Upper lobe of right lung (tissue), 1 donor: Measurements from ENCODE around the gene RGS19. TPM values are rescaled to one million over a fixed set of nuclear protein-coding genes. Genes with fewer than 3 reads are reported as not detected.

Experiments used
- ATAC-seq: fragments of 200-7000 bp; cut with Tn5 transposase; one replicate; pipeline ENCODE4 v1.9.1; 2020; ENCODE audit warnings: mild to moderate bottlenecking, moderate library complexity
- DNase-seq: peaks from one replicate; pipeline ENCODE4 v3.0.0-alpha.2; 2020
- H3K27ac ChIP-seq: fragments of 200-600 bp; one replicate; pipeline ENCODE4 v1.8.0; 2022
- H3K27me3 ChIP-seq: fragments of 200-600 bp; one replicate; pipeline ENCODE4 v1.8.0; 2022; ENCODE audit warnings: mild to moderate bottlenecking
- H3K36me3 ChIP-seq: fragments of 200-600 bp; one replicate; pipeline ENCODE4 v1.8.0; 2022
- H3K4me1 ChIP-seq: fragments of 200-600 bp; one replicate; pipeline ENCODE4 v1.8.0; 2022
- H3K4me3 ChIP-seq: fragments of 200-600 bp; one replicate; pipeline ENCODE4 v1.8.0; 2022; ENCODE audit warnings: mild to moderate bottlenecking
- H3K9me3 ChIP-seq: fragments of 200-600 bp; one replicate; pipeline ENCODE4 v1.8.0; 2022
- intact Hi-C: fragments of 100-400 bp; cut with DNase I; formaldehyde crosslinking; loops from one replicate; pipeline ENCODE4 v1.11.0; 2022
- total RNA-seq: library from RNA; stranded (reverse); fragmentation: NEBNext Ultra II Directional; extraction: Animal tissue kit (Norgen Biotek cat#: 25700); gene quantifications from one replicate; pipeline ENCODE4 v1.2.1, GENCODE V29; 2021
- TF ChIP-seq, protein P1 (sequence below): fragments of 200-600 bp; IDR thresholded peaks from one replicate; pipeline ENCODE4 v1.8.0; 2022; ENCODE audit warnings: antibody characterized with exemption
- donor health status: DM: no; HTN: yes; CAD: no; lungs with severe emphysema.

The RGS19 gene
- total RNA-seq, 1 donor from 2014 or later: 40.8 TPM

DNA sequence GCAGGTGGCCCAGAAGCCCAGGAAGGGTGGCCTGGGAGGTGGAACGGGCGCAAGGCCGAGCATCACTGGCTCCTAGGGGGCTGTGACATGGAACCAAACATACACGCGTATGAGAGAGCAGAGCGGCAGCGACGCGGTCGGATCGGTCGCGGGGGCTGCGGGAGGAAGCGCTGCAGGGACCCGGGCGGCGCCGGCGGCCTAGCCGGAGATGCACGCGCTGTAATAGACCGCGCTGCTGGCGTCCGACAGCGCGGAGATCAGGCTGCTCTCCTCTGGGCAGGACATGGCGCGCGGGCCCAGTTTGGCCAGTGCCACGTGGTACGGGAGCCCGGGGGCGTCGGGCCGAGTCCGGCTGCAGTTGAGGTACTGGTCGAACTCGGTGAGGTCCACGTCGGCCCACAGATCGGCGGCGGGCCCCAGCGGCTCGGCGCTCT is 31.3 kb downstream of the RGS19 start:
- ATAC-seq (no peak), DNase-seq (no peak)
- Histone ChIP-seq H3K9me3 (no peaks in the 10 kb centered on the region), H3K4me1 (peaks cover 12% of the 10 kb centered on the region), H3K36me3 (no peaks in the 10 kb centered on the region), H3K27ac (peak overlapping the region; percentile 73), H3K27me3 (peaks cover 47% of the 10 kb centered on the region), H3K4me3 (peak overlapping the region; percentile 55)
- TF ChIP-seq, protein P1, sequence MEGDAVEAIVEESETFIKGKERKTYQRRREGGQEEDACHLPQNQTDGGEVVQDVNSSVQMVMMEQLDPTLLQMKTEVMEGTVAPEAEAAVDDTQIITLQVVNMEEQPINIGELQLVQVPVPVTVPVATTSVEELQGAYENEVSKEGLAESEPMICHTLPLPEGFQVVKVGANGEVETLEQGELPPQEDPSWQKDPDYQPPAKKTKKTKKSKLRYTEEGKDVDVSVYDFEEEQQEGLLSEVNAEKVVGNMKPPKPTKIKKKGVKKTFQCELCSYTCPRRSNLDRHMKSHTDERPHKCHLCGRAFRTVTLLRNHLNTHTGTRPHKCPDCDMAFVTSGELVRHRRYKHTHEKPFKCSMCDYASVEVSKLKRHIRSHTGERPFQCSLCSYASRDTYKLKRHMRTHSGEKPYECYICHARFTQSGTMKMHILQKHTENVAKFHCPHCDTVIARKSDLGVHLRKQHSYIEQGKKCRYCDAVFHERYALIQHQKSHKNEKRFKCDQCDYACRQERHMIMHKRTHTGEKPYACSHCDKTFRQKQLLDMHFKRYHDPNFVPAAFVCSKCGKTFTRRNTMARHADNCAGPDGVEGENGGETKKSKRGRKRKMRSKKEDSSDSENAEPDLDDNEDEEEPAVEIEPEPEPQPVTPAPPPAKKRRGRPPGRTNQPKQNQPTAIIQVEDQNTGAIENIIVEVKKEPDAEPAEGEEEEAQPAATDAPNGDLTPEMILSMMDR: no peak
- intact Hi-C loops: no loop called here

DNA sequence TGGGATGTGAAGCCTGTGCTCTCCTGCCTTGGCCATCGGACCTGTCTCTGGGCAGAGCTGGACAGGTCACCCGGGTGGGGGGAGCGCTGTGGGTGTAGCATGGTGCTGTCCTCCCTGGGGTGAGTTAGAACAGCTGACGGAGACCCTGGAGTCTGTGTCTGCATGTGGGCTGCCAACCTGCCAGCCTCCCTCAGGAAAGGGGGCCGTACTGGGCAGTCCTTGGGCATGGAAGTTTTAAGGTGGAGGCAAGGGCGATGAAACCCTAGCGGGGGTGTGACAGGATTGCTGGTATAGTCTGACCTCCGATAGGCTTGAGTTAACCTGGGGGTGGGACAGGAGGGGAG is 32.3 kb downstream of the RGS19 start:
- Histone ChIP-seq H3K4me3 (peak overlapping the region; percentile 55), H3K36me3 (no peaks in the 10 kb centered on the region), H3K4me1 (peaks cover 10% of the 10 kb centered on the region), H3K27ac (peak overlapping the region; percentile 73), H3K27me3 (peaks cover 42% of the 10 kb centered on the region), H3K9me3 (no peaks in the 10 kb centered on the region)
- intact Hi-C loops: no loop called here
- TF ChIP-seq, protein P1: no peak
- no peak for ATAC-seq
- DNase-seq: no peak

DNA sequence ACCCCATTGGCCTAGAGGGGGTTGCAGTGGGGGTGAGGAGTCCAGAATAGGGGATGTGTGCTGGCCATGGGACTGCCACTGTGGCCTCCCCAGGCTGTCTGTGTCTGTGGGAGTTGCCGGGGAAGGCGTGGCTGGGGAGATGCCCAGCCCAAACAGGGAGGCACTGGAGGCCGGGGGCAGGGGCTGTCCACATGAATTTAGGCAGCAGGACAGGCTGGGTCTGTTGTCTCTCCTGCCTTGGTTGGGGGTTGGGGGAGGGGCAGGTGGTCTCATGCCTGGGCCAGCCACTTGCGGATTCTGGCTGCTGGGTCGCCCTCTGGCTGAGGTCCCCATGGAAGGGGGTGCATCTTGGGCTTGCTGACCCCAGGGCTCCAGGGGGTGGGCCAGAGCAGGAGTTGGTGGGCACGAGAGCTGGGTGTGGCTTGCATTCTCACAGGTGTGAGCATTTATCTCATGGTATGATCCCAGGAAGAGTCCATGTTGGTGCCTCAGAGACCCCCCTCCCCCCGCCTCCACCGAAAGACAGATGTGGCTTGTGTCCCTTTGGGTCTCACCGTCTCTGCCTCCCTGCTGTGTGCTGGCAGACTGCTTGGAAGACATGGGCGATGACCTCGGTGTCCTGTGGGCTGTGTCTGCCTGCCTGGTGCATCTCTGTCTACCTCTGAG is 33.8 kb downstream of the RGS19 start:
- Histone ChIP-seq H3K27me3 (peaks cover 43% of the 10 kb centered on the region), H3K36me3 (no peaks in the 10 kb centered on the region), H3K9me3 (no peaks in the 10 kb centered on the region), H3K27ac (peak overlapping the region; percentile 65), H3K4me3 (peak overlapping the region; percentile 55), H3K4me1 (peaks cover 26% of the 10 kb centered on the region)
- intact Hi-C loops: no loop called here
- ATAC-seq: peak; percentile 2
- TF ChIP-seq, protein P1: no peak
- no peak for DNase-seq

DNA sequence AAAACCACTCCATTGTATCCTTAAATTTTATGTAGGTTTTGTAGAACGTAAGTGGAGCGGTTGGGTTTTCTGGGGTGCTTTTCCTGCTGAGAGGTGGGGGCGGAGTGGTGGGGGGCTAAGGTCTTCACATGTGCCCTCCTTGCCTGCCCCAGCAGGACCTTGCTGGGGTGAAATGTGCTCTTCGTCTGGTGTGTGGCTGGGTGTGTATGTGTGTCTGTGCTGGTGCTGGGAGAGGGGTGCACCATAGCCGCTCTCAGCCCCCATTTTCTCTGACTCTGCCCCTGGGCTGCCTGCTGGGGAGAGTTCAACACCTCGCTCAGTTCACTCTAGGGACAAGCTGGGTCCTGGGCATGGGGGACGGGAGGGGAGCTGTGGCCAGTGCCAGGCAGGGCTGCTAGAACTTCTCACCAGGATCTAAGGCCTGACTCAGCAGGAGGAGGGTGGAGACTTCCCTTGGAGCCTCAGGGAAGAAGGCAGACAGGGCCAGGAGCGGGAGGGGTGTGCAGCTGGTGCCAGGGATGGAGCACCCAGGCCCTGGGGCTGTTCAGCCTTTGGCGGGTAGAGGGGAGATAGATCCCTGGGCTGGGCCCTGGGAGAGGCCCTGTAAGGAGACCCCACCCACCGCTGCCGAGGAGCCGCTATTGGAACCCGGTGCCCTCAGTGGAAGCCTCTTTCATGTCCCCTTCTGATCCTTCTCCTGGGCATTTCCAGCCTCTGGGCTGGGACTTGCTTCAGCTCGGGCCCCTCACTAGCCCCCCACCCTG is 34.7 kb downstream of the RGS19 start:
- TF ChIP-seq, protein P1: no peak
- no peaks in the 10 kb centered on the region for H3K36me3 ChIP-seq
- peak; percentile 39 for ATAC-seq
- DNase-seq: no peak
- peak overlapping the region; percentile 65 for H3K27ac ChIP-seq
- no peak overlapping the region for H3K4me3 ChIP-seq
- H3K9me3 ChIP-seq: no peaks in the 10 kb centered on the region
- intact Hi-C loops: no loop called here
- H3K27me3 ChIP-seq: peaks cover 41% of the 10 kb centered on the region
- H3K4me1 ChIP-seq: peaks cover 20% of the 10 kb centered on the region

DNA sequence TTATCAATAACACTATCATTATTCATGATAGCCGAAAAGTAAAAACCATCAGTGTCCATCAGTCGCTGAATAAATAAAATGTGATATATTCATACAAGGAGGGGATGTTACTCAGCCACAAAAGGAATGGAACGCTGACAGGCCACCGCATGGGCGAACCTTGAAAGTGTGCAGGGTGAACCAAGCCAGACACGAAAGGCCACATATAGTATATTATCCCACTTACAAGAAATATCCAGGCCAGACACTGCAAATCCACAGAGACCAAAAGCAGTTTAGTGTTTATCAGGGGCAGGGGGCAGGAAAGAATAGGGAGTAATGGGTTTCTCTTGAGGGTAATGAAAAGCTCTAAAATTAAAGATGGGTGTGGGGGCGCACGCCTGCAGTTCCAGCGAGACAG is 35.5 kb downstream of the RGS19 start:
- no peaks in the 10 kb centered on the region for H3K9me3 ChIP-seq
- ATAC-seq (no peak), DNase-seq (no peak)
- H3K27ac ChIP-seq: no peak overlapping the region
- peaks cover 26% of the 10 kb centered on the region for H3K4me1 ChIP-seq
- TF ChIP-seq, protein P1: no peak
- H3K36me3 ChIP-seq: no peaks in the 10 kb centered on the region
- intact Hi-C loops: no loop called here
- peaks cover 38% of the 10 kb centered on the region for H3K27me3 ChIP-seq
- H3K4me3 ChIP-seq: no peak overlapping the region
